Measurements from ENCODE around the gene MAP2K5. TPM values are rescaled to one million over a fixed set of nuclear protein-coding genes. Genes with fewer than 3 reads are reported as not detected.

The MAP2K5 gene
- total RNA-seq, 1 donor from 2014 or later = 30.7 TPM

DNA sequence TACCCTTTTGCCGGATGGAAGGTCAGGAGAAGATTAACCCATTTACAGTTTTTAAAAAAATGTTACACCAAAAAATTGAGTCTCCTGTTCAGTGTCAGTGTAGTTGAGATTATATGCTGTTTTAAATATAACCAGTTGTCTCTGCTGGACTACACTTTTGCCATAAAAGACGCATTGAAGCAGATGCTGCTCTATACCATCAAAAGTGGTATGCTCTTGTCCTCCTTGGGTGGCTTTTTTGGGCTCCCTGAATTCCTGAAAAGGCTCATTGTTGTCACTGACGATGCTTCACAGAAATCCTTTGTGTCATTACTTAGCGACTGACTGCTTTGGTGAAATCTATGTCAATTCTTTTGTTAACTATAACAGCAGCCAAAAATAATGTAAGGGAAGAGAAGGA is 148.9 kb downstream of the MAP2K5 start:
- no peak for DNase-seq (ENCODE audit: low spot score, unreplicated experiment)

DNA sequence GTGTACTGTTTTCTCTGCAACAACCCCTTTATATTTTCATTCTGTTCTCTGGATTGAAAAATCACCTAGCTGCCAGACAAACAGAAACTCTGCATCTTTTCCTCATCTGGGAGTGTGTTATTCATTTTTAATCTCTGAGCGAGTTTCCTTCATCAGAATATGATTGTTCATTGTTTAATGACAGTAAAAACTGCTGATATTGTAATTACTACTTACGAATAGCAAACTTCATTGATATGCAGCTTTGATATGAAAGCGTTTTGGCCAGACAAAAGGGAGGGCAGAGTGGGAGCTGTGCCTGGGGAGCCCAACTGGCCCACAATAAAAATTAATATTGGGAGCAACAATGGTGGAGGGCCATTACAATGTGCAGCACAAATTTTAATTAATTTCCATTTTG is 150.1 kb downstream of the MAP2K5 start:
- no peak for DNase-seq (ENCODE audit: low spot score, unreplicated experiment)
- Mint-ChIP-seq H3K36me3 (ENCODE audit: insufficient read depth) (peaks cover 9% of the 10 kb centered on the region), H3K27ac (no peak overlapping the region), H3K27me3 (no peaks in the 10 kb centered on the region), H3K4me3 (ENCODE audit: low read depth) (no peak overlapping the region), H3K4me1 (ENCODE audit: low read depth) (peaks cover 4% of the 10 kb centered on the region), H3K9me3 (ENCODE audit: low read depth) (no peaks in the 10 kb centered on the region)
- no peak for TF ChIP-seq CTCF (IDR thresholded peaks at IDR 0.05; ENCODE audit: unreplicated experiment)

More for the DNA sequence above, 148.9 kb downstream of the MAP2K5 start:
- Mint-ChIP-seq H3K27me3 (no peaks in the 10 kb centered on the region), H3K4me1 (ENCODE audit: low read depth) (peaks cover 4% of the 10 kb centered on the region), H3K36me3 (ENCODE audit: insufficient read depth) (peaks cover 9% of the 10 kb centered on the region), H3K9me3 (ENCODE audit: low read depth) (no peaks in the 10 kb centered on the region), H3K27ac (no peak overlapping the region), H3K4me3 (ENCODE audit: low read depth) (no peak overlapping the region)
- no peak for TF ChIP-seq CTCF (IDR thresholded peaks at IDR 0.05; ENCODE audit: unreplicated experiment)

DNA sequence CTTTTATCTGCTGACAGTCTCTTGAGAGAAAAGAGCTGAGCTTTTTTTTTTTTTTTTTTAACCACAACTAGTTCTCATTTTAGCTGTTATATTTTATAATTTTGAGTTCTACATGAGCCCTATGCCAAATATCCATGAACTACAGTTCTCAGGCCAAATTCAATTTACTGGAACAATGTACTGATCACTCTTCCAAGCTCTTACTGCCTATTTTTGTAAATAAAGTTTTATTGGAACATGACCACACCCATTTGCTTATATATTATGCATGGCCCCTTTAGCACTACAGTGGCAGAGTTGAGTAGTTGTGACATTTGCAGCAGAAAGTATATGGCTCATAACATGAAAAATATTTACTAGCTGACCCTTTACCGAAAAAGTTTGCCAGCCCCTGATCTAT is 153.6 kb downstream of the MAP2K5 start:
- no peak for TF ChIP-seq CTCF (IDR thresholded peaks at IDR 0.05; ENCODE audit: unreplicated experiment)
- H3K36me3 Mint-ChIP-seq (ENCODE audit: insufficient read depth) = peaks cover 20% of the 10 kb centered on the region

DNA sequence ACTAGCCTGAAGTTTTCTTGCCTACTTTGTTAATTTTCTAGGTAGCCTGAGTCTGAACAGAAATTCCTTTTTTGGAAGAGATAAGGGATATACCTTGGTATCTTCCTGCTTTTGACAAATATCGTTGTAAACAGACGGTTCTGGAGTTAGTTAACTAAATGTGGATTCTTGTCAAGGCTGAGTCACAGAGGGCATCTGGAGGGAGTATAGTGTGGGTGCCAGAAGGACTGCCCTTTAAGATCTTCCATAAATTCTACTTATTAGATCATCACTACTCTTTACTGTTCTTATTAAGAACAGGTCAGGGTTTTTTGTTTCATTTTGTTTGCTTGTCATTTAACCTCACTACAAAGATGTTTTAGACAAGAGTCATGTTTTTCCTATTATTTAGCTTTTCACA is 157.5 kb downstream of the MAP2K5 start:
- no peaks in the 10 kb centered on the region for H3K4me1 Mint-ChIP-seq (ENCODE audit: low read depth)
- H3K9me3 Mint-ChIP-seq (ENCODE audit: low read depth) = peaks cover 6% of the 10 kb centered on the region
- no peak for TF ChIP-seq CTCF (IDR thresholded peaks at IDR 0.05; ENCODE audit: unreplicated experiment)
- no peak overlapping the region for H3K4me3 Mint-ChIP-seq (ENCODE audit: low read depth)
- DNase-seq (ENCODE audit: low spot score, unreplicated experiment) = no peak
- H3K27me3 Mint-ChIP-seq = no peaks in the 10 kb centered on the region
- H3K36me3 Mint-ChIP-seq (ENCODE audit: insufficient read depth) = peaks cover 16% of the 10 kb centered on the region
- H3K27ac Mint-ChIP-seq = no peak overlapping the region

More for the DNA sequence above, 153.6 kb downstream of the MAP2K5 start:
- H3K9me3 Mint-ChIP-seq (ENCODE audit: low read depth) = peaks cover 6% of the 10 kb centered on the region
- H3K4me3 Mint-ChIP-seq (ENCODE audit: low read depth) = no peak overlapping the region
- H3K4me1 Mint-ChIP-seq (ENCODE audit: low read depth) = no peaks in the 10 kb centered on the region
- H3K27me3 Mint-ChIP-seq = no peaks in the 10 kb centered on the region
- no peak for DNase-seq (ENCODE audit: low spot score, unreplicated experiment)
- H3K27ac Mint-ChIP-seq = no peak overlapping the region

DNA sequence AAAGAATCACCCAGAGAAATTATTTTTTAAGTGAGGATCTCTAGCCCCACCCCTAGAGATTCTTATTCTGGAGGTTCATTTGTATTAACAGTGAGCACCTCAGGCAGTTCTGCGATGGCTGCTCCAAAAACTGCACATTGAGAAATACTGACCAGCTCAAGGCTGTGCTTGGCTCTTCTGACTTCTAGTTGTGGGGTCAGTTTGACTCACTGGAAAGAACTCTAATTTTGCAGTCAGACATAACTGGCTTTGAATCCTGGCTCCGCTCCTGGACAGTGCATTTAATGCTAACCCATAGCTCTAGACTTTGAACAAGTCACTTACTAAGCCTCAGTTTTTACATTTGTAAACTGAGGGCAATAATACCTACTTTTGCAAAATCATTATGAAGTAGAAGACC is 159.2 kb downstream of the MAP2K5 start:
- Mint-ChIP-seq H3K9me3 (ENCODE audit: low read depth) (peaks cover 6% of the 10 kb centered on the region), H3K4me1 (ENCODE audit: low read depth) (no peaks in the 10 kb centered on the region), H3K27me3 (no peaks in the 10 kb centered on the region), H3K4me3 (ENCODE audit: low read depth) (no peak overlapping the region), H3K27ac (no peak overlapping the region), H3K36me3 (ENCODE audit: insufficient read depth) (peaks cover 20% of the 10 kb centered on the region)
- no peak for DNase-seq (ENCODE audit: low spot score, unreplicated experiment)
- TF ChIP-seq CTCF (IDR thresholded peaks at IDR 0.05; ENCODE audit: unreplicated experiment) = no peak
